ENCODE results near the gene NABP1.

GRCh38 chr2:191661097-191661924, 16.6 kb upstream of the NABP1 start:
- TF ChIP-seq ESRRG (CRISPR knock-in tag; IDR thresholded peaks at IDR 0.05), result no peak
- no peak for TF ChIP-seq BACH2 (CRISPR knock-in tag; IDR thresholded peaks at IDR 0.05; ENCODE audit: borderline replicate concordance)
- TF ChIP-seq CREB5 (CRISPR knock-in tag; IDR thresholded peaks at IDR 0.05; ENCODE audit: low read depth), result no peak
- TF ChIP-seq ZFP3 (CRISPR knock-in tag; IDR thresholded peaks at IDR 0.05), result no peak

Measured in SK-N-SH treated with all-trans-retinoic acid at 6 μM for 48 hours (cell line).